Neural cell (in vitro differentiated cells): Measurements from ENCODE around the gene PLCL2. TPM values are rescaled to one million over a fixed set of nuclear protein-coding genes. Genes with fewer than 3 reads are reported as not detected.

Experiments
- H2AFZ ChIP-seq: fragments of 200-600, 300-800 bp; sonication (generic), shearing (Covaris generic); 2 replicates; pipeline ENCODE4 v1.6.0; 2014; ENCODE audit warnings: low read depth, mild to moderate bottlenecking, antibody characterized with exemption, low read length, moderate library complexity
- H3F3A ChIP-seq: fragments of 200-600 bp; shearing (Covaris generic); 2 replicates; pipeline ENCODE4 v1.6.1; 2016; ENCODE audit warnings: mild to moderate bottlenecking, moderate library complexity, mixed read lengths, antibody characterized with exemption, low read length; ENCODE audit not compliant: insufficient read depth, poor library complexity, severe bottlenecking
- H3K27ac ChIP-seq: fragments of 200-600, 300-800 bp; sonication (generic), shearing (Covaris generic); 2 replicates; pipeline ENCODE4 v1.5.1; 2014; ENCODE audit warnings: mild to moderate bottlenecking, low read length, moderate library complexity
- H3K27me3 ChIP-seq: fragments of 300-800, 200-600 bp; sonication (generic), shearing (Covaris generic); 2 replicates; pipeline ENCODE4 v1.6.0; 2014; ENCODE audit warnings: mild to moderate bottlenecking, low read depth, low read length, moderate library complexity; ENCODE audit not compliant: insufficient read depth
- H3K36me3 ChIP-seq: fragments of 300-800, 200-600 bp; sonication (generic), shearing (Covaris generic); 2 replicates; pipeline ENCODE4 v1.5.1; 2014; ENCODE audit warnings: mild to moderate bottlenecking, antibody characterized with exemption, low read length, moderate library complexity; ENCODE audit not compliant: insufficient read depth
- H3K4me2 ChIP-seq: fragments of 300-800, 200-600 bp; sonication (generic), shearing (Covaris generic); 2 replicates; pipeline ENCODE4 v1.6.0; 2014; ENCODE audit warnings: mild to moderate bottlenecking, low read length
- H3K4me3 ChIP-seq: fragments of 300-800, 200-600 bp; sonication (generic), shearing (Covaris generic); 2 replicates; pipeline ENCODE4 v1.5.1; 2014; ENCODE audit warnings: mild to moderate bottlenecking, low read length, moderate library complexity
- H3K79me2 ChIP-seq: fragments of 200-600 bp; shearing (Covaris generic); replicated peaks from 2 replicates; pipeline ENCODE4 v1.6.0; 2014; ENCODE audit warnings: mild to moderate bottlenecking, low read length, moderate library complexity; ENCODE audit not compliant: insufficient read depth
- H3K9ac ChIP-seq: fragments of 300-800, 200-600 bp; sonication (generic), shearing (Covaris generic); 2 replicates; pipeline ENCODE4 v1.6.1; 2016; ENCODE audit warnings: mild to moderate bottlenecking, low read length, mixed read lengths
- H3K9me2 ChIP-seq: fragments of 200-600 bp; shearing (Covaris generic); 2 replicates; pipeline ENCODE4 v1.6.1; 2016; ENCODE audit warnings: mild to moderate bottlenecking, low read length, mixed read lengths; ENCODE audit not compliant: insufficient read depth
- H3K9me3 ChIP-seq: fragments of 200-600, 300-800 bp; sonication (generic), shearing (Covaris generic); 2 replicates; pipeline ENCODE4 v1.6.1; 2016; ENCODE audit warnings: mild to moderate bottlenecking, mixed run types, low read length, moderate library complexity, mixed read lengths
- H4K20me1 ChIP-seq: fragments of 200-600 bp; shearing (Covaris generic); 2 replicates; pipeline ENCODE4 v1.6.1; 2016; ENCODE audit warnings: mild to moderate bottlenecking, mixed run types; ENCODE audit not compliant: insufficient read depth
- CTCF ChIP-seq: fragments of 450-650 bp; IDR thresholded peaks from 2 replicates; pipeline ENCODE4 v1.5.1; 2014; ENCODE audit warnings: antibody characterized with exemption, mild to moderate bottlenecking, moderate library complexity; ENCODE audit not compliant: poor library complexity, severe bottlenecking
- EP300 ChIP-seq: fragments of 450-650 bp; conservative IDR thresholded peaks from 2 replicates; pipeline ENCODE4 v1.6.1; 2014; ENCODE audit warnings: antibody characterized with exemption, mild to moderate bottlenecking, moderate library complexity; ENCODE audit not compliant: poor library complexity, severe bottlenecking
- EZH2 ChIP-seq: fragments of 200-600, 300-800 bp; shearing (Covaris generic), sonication (generic); IDR thresholded peaks from 2 replicates; pipeline ENCODE4 v1.6.1; 2014; ENCODE audit warnings: antibody characterized with exemption, low read length, borderline replicate concordance, mild to moderate bottlenecking; ENCODE audit not compliant: insufficient read depth, poor library complexity, severe bottlenecking
- MXI1 ChIP-seq: fragments of 450-650 bp; conservative IDR thresholded peaks from 2 replicates; pipeline ENCODE4 v1.6.1; 2014; ENCODE audit warnings: antibody characterized with exemption, mild to moderate bottlenecking; ENCODE audit not compliant: poor library complexity, severe bottlenecking
- POLR2AphosphoS5 ChIP-seq: IDR thresholded peaks from 2 replicates; pipeline ENCODE4 v1.6.1; 2012
- RAD21 ChIP-seq: fragments of 450-650 bp; conservative IDR thresholded peaks from 2 replicates; pipeline ENCODE4 v1.6.1; 2014; ENCODE audit warnings: antibody characterized with exemption, mild to moderate bottlenecking, moderate library complexity
- REST ChIP-seq: IDR thresholded peaks from 2 replicates; pipeline ENCODE4 v1.6.1; 2012; ENCODE audit warnings: borderline replicate concordance
- SMC3 ChIP-seq: fragments of 450-650 bp; conservative IDR thresholded peaks from 2 replicates; pipeline ENCODE4 v1.6.1; 2014; ENCODE audit warnings: antibody characterized with exemption, mild to moderate bottlenecking, moderate library complexity; ENCODE audit not compliant: poor library complexity
- TAF1 ChIP-seq: IDR thresholded peaks from 2 replicates; pipeline ENCODE4 v1.6.1; 2012; ENCODE audit warnings: low read depth
- polyA plus RNA-seq: library from polyadenylated mRNA; depleted of rRNA; stranded (reverse); fragments of >200 nt; gene quantifications from 2 replicates; pipeline ENCODE4 v1.2.3, GENCODE V29; 2014

Gene PLCL2
- polyA plus RNA-seq, 1 donor from 2014 or later = 69.8 TPM

GRCh38 chr3:17009826-17010225 lies 125.1 kb downstream of the PLCL2 start:
- no peaks in the 10 kb centered on the region for H3K9me2 ChIP-seq
- H2AFZ ChIP-seq = no peak overlapping the region
- H3K9me3 ChIP-seq = no peaks in the 10 kb centered on the region
- H3K4me2 ChIP-seq = no peak overlapping the region
- H3K36me3 ChIP-seq = peaks cover 6% of the 10 kb centered on the region
- TF ChIP-seq RAD21 = no peak
- H3K27ac ChIP-seq = no peak overlapping the region
- no peak overlapping the region for H3K9ac ChIP-seq
- H3K79me2 ChIP-seq = peaks cover 5% of the 10 kb centered on the region
- no peak overlapping the region for H3K4me3 ChIP-seq
- peaks cover 3% of the 10 kb centered on the region for H3F3A ChIP-seq
- no peaks in the 10 kb centered on the region for H4K20me1 ChIP-seq
- H3K27me3 ChIP-seq = no peaks in the 10 kb centered on the region

- peaks cover 15% of the 10 kb centered on the region for H3K79me2 ChIP-seq
- no peaks in the 10 kb centered on the region for H3K9me2 ChIP-seq
- TF ChIP-seq MXI1 = no peak
- TF ChIP-seq EP300 = no peak
- TF ChIP-seq REST = no peak
- no peak for TF ChIP-seq CTCF
- TF ChIP-seq SMC3 = no peak
- no peak for TF ChIP-seq POLR2AphosphoS5
- no peak for TF ChIP-seq EZH2
- TF ChIP-seq RAD21 = no peak
- TF ChIP-seq TAF1 = no peak
- H4K20me1 ChIP-seq = no peaks in the 10 kb centered on the region
- H3K36me3 ChIP-seq = peaks cover 10% of the 10 kb centered on the region
- peaks cover 3% of the 10 kb centered on the region for H3F3A ChIP-seq
- no peak overlapping the region for H3K9ac ChIP-seq
- H3K27me3 ChIP-seq = no peaks in the 10 kb centered on the region
- H3K4me3 ChIP-seq = no peak overlapping the region
- H3K9me3 ChIP-seq = no peaks in the 10 kb centered on the region
- H2AFZ ChIP-seq = no peak overlapping the region
- H3K4me2 ChIP-seq = no peak overlapping the region
- H3K27ac ChIP-seq = no peak overlapping the region
Observed at GRCh38 chr3:17011728-17012338, 127.1 kb downstream of the PLCL2 start.
